Measurements from ENCODE around the gene FAM171A1.

FAM171A1 gene

DNA sequence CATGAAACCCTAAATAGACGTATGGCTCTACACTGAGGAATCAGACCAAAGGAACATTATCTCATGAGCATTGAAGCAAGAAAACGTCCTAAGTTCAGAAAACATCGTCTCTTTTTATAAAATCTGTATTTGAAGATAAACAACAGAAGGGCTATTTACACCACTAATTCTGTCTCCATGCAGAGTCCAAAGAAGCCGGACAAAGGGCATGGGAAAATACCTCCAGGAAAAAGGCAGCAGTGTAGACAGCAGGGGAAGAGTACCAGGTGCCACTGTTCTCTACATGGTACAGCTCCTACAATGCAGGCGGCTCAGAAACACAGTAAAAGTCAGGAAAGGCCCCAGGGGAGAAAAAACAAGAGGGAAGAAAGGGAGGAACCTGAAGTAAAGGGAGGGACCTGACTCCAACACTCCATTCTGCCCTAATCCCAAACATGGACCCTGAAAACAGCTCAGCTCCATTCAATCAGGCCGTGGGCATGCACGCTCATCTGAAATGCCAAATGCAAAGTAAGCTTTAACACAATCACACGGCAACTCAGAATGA, 17.5 kb downstream of the FAM171A1 start:
- no peaks in the 10 kb centered on the region for H3K36me3 ChIP-seq (ENCODE audit: control insufficient read depth in 1 of 2, insufficient read depth in 2 of 2, low read length in 2 of 2)
- no peaks in the 10 kb centered on the region for H3K9me3 ChIP-seq (ENCODE audit: control insufficient read depth in 1 of 2, low read length in 2 of 2)
- H3K4me3 ChIP-seq (ENCODE audit: low read depth in 1 of 2, low read length in 2 of 2): no peak overlapping the region
- H3K27ac ChIP-seq (ENCODE audit: low read length): no peak overlapping the region
- H3K4me1 ChIP-seq (ENCODE audit: control insufficient read depth in 1 of 2, insufficient read depth in 2 of 2, low read length in 2 of 2): no peaks in the 10 kb centered on the region
- no peaks in the 10 kb centered on the region for H3K27me3 ChIP-seq (ENCODE audit: low read depth, low read length)

DNA sequence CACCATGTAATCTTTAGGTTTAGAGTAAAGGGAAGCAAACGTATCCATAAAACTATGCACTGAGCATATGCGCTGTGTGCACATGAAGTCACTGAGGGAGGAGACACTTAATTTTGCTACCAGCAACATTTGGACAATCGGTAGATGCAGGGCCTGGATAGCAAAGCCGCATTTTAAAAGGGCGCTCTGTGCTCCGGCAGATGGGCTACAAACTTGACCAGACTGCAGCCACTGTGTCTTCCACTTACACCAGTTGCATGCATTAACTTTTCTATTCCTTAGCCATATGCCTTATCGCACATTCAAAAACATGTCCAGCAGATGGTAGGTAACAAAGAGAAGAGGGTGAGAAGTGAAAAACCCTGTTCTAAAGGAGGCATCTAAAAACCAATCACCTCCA, 18.3 kb downstream of the FAM171A1 start:
- H3K36me3 ChIP-seq (ENCODE audit: control insufficient read depth in 1 of 2, insufficient read depth in 2 of 2, low read length in 2 of 2): no peaks in the 10 kb centered on the region
- no peak overlapping the region for H3K4me3 ChIP-seq (ENCODE audit: low read depth in 1 of 2, low read length in 2 of 2)
- no peaks in the 10 kb centered on the region for H3K27me3 ChIP-seq (ENCODE audit: low read depth, low read length)
- H3K9me3 ChIP-seq (ENCODE audit: control insufficient read depth in 1 of 2, low read length in 2 of 2): no peaks in the 10 kb centered on the region
- no peak overlapping the region for H3K27ac ChIP-seq (ENCODE audit: low read length)
- no peaks in the 10 kb centered on the region for H3K4me1 ChIP-seq (ENCODE audit: control insufficient read depth in 1 of 2, insufficient read depth in 2 of 2, low read length in 2 of 2)

DNA sequence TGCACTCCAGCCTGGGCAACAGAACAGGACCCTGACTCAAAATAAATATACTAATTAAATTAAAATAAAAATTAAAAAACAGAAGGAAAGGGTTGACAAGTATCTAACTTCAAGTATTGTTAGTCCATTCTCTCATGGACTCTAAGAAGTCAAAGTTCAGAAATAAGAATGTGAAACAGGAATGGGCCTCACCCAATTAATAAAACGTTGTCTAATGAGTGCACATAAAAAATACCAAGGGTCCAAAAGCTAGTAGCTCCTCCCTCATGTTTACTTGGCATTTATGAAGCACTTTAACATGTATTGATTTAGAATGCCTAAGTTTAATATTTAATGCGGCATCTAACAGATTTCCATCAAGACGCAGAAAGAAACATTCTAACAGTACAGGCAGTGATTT, 18.9 kb downstream of the FAM171A1 start:
- Histone ChIP-seq H3K4me1 (ENCODE audit: control insufficient read depth in 1 of 2, insufficient read depth in 2 of 2, low read length in 2 of 2) (no peaks in the 10 kb centered on the region), H3K4me3 (ENCODE audit: low read depth in 1 of 2, low read length in 2 of 2) (no peak overlapping the region), H3K27ac (ENCODE audit: low read length) (no peak overlapping the region), H3K9me3 (ENCODE audit: control insufficient read depth in 1 of 2, low read length in 2 of 2) (no peaks in the 10 kb centered on the region), H3K27me3 (ENCODE audit: low read depth, low read length) (no peaks in the 10 kb centered on the region), H3K36me3 (ENCODE audit: control insufficient read depth in 1 of 2, insufficient read depth in 2 of 2, low read length in 2 of 2) (no peaks in the 10 kb centered on the region)

DNA sequence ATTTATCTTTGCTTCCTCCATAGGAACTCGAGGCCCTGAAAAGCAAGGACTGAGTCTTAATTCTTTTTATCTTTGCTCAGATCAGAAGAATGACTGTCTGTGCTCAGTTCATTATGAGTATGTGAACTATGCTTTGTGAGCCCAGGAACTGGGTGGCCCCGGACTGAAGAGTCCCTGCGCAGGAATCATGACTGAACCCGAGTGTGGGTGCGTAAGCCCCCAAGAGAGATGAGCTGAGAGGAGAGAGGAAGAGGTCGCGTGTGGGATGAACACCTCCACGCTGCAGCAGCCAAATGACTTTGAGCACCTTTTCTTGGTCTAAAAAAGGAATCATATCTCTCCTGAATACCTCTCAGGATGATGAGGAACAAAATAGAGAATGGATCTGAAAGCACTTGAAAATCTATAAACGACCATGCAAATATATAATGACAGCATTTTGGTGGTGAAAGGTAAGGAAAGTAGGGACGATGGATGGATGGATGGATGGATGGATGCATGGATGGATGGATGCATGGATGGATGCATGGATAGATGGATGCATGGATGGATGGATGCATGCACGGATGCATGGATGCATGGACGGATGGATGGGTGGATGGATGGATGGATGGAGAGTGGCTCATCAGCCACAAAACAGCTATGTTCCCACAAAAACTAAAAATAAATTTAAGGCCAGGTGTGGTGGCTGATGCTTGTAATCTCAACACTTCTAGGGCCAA, 19.8 kb downstream of the FAM171A1 start:
- H3K9me3 ChIP-seq (ENCODE audit: control insufficient read depth in 1 of 2, low read length in 2 of 2): no peaks in the 10 kb centered on the region
- H3K4me3 ChIP-seq (ENCODE audit: low read depth in 1 of 2, low read length in 2 of 2): no peak overlapping the region
- no peaks in the 10 kb centered on the region for H3K27me3 ChIP-seq (ENCODE audit: low read depth, low read length)
- no peak overlapping the region for H3K27ac ChIP-seq (ENCODE audit: low read length)
- no peaks in the 10 kb centered on the region for H3K36me3 ChIP-seq (ENCODE audit: control insufficient read depth in 1 of 2, insufficient read depth in 2 of 2, low read length in 2 of 2)
- H3K4me1 ChIP-seq (ENCODE audit: control insufficient read depth in 1 of 2, insufficient read depth in 2 of 2, low read length in 2 of 2): peaks cover 0 to 8% of the 10 kb centered on the region in 2 donors

DNA sequence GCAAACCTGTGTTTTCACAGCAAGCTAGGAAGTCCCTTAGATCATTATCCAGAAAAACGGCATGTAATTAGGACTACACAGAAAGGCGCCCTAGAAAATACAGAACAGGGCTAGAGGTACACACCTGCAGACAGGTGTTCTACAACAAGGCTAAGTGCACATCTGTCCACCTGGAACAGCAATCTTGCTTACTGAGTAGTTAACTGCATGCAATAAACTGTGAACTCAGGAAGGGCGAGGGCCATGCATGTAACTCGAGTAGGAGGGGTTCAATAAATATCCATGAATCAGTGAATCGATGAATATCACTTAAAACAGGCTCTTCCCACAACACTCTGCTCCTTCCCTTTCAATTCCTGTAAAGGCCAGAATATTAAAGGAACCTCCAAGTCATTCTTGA, 22.0 kb downstream of the FAM171A1 start:
- peak overlapping the region; percentile 46 to 51 for H3K4me3 ChIP-seq (ENCODE audit: low read depth in 1 of 2, low read length in 2 of 2)
- H3K36me3 ChIP-seq (ENCODE audit: control insufficient read depth in 1 of 2, insufficient read depth in 2 of 2, low read length in 2 of 2): no peaks in the 10 kb centered on the region
- peaks cover 6 to 9% of the 10 kb centered on the region in 2 donors for H3K4me1 ChIP-seq (ENCODE audit: control insufficient read depth in 1 of 2, insufficient read depth in 2 of 2, low read length in 2 of 2)
- H3K9me3 ChIP-seq (ENCODE audit: control insufficient read depth in 1 of 2, low read length in 2 of 2): no peaks in the 10 kb centered on the region
- peak overlapping the region; percentile 49 for H3K27ac ChIP-seq (ENCODE audit: low read length)
- no peaks in the 10 kb centered on the region for H3K27me3 ChIP-seq (ENCODE audit: low read depth, low read length)

DNA sequence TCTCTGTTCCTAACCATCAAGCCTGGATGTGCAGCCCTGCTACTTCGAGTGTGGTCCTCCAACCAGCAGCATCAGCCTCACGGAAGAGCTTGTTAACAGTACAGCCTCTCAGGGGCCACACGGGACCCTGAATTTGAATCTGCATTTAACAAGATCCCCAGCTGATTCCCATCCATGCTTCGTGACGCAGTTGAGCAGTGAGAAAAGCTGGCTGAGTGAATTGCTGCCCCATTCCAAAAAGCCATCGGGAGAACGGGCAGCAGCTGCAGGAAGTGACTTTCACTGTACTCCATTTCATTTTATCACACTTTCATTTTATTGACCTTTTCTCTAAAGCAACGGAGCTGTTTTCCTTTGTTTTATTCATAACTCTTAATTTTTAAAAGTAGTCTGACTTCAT, 22.5 kb downstream of the FAM171A1 start:
- no peaks in the 10 kb centered on the region for H3K36me3 ChIP-seq (ENCODE audit: control insufficient read depth in 1 of 2, insufficient read depth in 2 of 2, low read length in 2 of 2)
- peak overlapping the region; percentile 42 for H3K27ac ChIP-seq (ENCODE audit: low read length)
- H3K9me3 ChIP-seq (ENCODE audit: control insufficient read depth in 1 of 2, low read length in 2 of 2): no peaks in the 10 kb centered on the region
- peaks cover 6 to 9% of the 10 kb centered on the region in 2 donors for H3K4me1 ChIP-seq (ENCODE audit: control insufficient read depth in 1 of 2, insufficient read depth in 2 of 2, low read length in 2 of 2)
- H3K4me3 ChIP-seq (ENCODE audit: low read depth in 1 of 2, low read length in 2 of 2): peak overlapping the region; percentile 46 to 51
- no peaks in the 10 kb centered on the region for H3K27me3 ChIP-seq (ENCODE audit: low read depth, low read length)

DNA sequence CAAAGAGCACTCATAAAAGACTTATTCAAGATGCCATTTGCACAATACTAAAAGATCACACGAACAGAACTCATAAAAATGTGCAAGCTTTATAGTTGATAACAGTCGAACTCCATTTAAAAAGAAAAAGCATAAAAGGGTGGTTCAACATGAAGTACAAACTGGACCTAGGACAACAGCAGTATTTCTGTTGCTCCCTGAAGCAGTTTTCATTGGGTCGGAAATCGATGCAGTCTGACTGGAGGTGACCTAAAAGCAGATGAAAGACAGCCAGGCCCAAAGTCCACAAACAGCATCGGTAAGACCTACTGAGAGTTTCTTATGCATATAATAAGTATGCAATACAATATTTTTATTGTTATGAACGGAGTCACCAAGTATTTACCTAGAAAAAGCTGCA, 23.9 kb downstream of the FAM171A1 start:
- peak overlapping the region; percentile 31 for H3K27ac ChIP-seq (ENCODE audit: low read length)
- no peak overlapping the region for H3K4me3 ChIP-seq (ENCODE audit: low read depth in 1 of 2, low read length in 2 of 2)
- no peaks in the 10 kb centered on the region for H3K9me3 ChIP-seq (ENCODE audit: control insufficient read depth in 1 of 2, low read length in 2 of 2)
- H3K27me3 ChIP-seq (ENCODE audit: low read depth, low read length): no peaks in the 10 kb centered on the region
- no peaks in the 10 kb centered on the region for H3K36me3 ChIP-seq (ENCODE audit: control insufficient read depth in 1 of 2, insufficient read depth in 2 of 2, low read length in 2 of 2)
- H3K4me1 ChIP-seq (ENCODE audit: control insufficient read depth in 1 of 2, insufficient read depth in 2 of 2, low read length in 2 of 2): peaks cover 6 to 9% of the 10 kb centered on the region in 2 donors

DNA sequence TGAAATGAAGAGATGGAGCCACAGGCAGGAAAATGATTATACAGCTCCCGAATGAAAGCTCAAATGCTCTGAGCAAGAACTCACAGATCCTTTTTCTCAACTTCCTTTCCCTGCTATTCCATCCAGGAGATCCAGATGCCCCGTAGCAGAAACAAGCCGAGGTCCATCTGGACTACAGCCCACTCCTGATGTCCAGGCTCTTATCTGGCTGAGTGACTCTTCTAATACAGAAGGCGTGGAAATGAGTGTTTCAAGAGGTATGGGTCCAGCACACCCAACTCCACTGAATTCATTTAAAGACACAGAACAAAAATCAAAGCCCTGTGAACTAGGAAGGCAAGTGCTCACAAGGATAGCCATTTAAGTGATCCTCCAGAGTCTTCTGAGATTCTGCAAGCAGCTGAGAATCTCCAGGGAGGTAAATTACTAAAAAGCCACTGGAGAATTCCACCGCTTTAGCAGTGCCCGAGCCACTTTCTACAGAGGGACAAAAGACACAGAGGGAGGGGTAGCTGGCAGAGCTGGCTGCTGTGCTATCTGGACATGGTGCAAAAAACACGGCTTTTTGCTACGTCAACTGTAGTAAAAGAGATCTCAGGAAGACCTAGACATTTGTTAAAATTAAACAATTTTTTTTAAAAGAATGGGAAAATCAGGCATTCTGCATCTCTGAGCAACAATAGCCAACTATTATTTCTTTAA, 24.5 kb downstream of the FAM171A1 start:
- Histone ChIP-seq H3K4me3 (ENCODE audit: low read depth in 1 of 2, low read length in 2 of 2) (no peak overlapping the region), H3K4me1 (ENCODE audit: control insufficient read depth in 1 of 2, insufficient read depth in 2 of 2, low read length in 2 of 2) (peaks cover 6 to 9% of the 10 kb centered on the region in 2 donors), H3K27ac (ENCODE audit: low read length) (peak overlapping the region; percentile 31), H3K9me3 (ENCODE audit: control insufficient read depth in 1 of 2, low read length in 2 of 2) (no peaks in the 10 kb centered on the region), H3K36me3 (ENCODE audit: control insufficient read depth in 1 of 2, insufficient read depth in 2 of 2, low read length in 2 of 2) (no peaks in the 10 kb centered on the region), H3K27me3 (ENCODE audit: low read depth, low read length) (no peaks in the 10 kb centered on the region)

DNA sequence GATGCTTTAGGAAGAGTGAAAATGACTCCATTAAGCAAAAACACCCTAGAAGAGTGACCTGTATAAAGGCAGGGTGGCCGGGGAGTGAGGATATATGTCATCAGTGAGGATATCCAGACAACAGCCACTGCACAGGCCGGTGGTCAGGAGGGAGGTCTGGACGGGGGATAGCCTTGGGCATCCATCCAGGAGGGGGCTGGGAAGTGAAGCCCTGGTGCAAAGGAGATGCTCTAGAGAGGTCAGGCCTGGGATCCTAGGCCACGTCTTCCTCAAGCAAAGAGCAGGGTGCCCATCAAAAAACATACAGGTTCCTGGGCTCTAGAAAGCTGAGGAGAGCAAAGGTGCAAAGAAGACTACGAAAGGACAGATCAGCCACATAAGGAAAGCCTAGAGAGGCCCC, 25.6 kb downstream of the FAM171A1 start:
- Histone ChIP-seq H3K9me3 (ENCODE audit: control insufficient read depth in 1 of 2, low read length in 2 of 2) (no peaks in the 10 kb centered on the region), H3K36me3 (ENCODE audit: control insufficient read depth in 1 of 2, insufficient read depth in 2 of 2, low read length in 2 of 2) (no peaks in the 10 kb centered on the region), H3K4me1 (ENCODE audit: control insufficient read depth in 1 of 2, insufficient read depth in 2 of 2, low read length in 2 of 2) (peaks cover 6 to 9% of the 10 kb centered on the region in 2 donors), H3K4me3 (ENCODE audit: low read depth in 1 of 2, low read length in 2 of 2) (no peak overlapping the region), H3K27me3 (ENCODE audit: low read depth, low read length) (no peaks in the 10 kb centered on the region), H3K27ac (ENCODE audit: low read length) (no peak overlapping the region)

DNA sequence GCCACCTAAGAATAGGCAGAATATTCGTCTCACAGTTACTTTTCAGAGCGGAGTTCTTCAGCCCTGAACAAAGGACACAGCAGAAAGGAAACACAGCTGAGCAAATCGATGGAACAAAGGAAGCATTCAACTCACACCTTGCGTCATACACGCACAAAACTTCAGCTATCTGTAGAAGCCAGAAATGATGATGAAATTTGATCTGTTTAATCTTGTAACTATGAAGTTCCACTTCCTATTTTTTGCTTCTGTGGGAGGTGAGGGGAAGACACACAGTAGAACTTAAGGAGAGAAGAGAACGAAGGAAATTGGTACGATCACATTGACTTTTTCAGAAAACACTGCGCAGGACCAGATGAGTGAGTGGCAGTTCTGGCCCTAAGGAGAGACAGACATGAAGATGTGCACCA, 26.2 kb downstream of the FAM171A1 start:
- no peaks in the 10 kb centered on the region for H3K27me3 ChIP-seq (ENCODE audit: low read depth, low read length)
- H3K27ac ChIP-seq (ENCODE audit: low read length): no peak overlapping the region
- H3K4me3 ChIP-seq (ENCODE audit: low read depth in 1 of 2, low read length in 2 of 2): no peak overlapping the region
- H3K36me3 ChIP-seq (ENCODE audit: control insufficient read depth in 1 of 2, insufficient read depth in 2 of 2, low read length in 2 of 2): no peaks in the 10 kb centered on the region
- H3K4me1 ChIP-seq (ENCODE audit: control insufficient read depth in 1 of 2, insufficient read depth in 2 of 2, low read length in 2 of 2): peaks cover 6 to 9% of the 10 kb centered on the region in 2 donors
- H3K9me3 ChIP-seq (ENCODE audit: control insufficient read depth in 1 of 2, low read length in 2 of 2): no peaks in the 10 kb centered on the region

DNA sequence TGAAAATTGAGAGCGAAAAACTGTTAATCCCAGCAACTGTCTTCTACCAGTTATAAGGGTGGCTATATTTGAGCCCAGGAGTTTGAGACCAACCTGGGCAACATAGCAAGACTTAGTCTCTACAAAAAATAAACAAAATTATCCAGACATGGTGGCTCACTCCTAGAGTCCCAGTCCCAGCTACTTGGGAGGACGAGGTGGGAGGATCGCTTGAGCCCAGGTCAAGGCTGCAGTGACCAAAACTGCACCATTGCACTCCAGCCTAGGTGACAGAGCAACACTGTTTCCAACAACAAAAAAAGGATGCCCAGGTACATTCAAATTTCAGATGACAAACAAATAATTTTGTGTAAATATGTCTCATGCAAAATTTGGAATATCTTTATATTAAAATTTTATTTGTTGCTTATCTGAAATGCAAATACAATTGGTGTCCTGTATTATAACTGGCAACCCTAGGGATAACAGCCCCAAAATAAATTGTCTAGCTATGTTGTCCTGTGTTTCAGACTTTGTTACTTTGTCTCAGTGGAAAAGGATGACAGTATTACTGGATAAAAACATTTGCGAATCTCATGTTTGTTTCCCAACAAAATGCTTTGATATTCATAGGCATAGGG, 26.7 kb downstream of the FAM171A1 start:
- Histone ChIP-seq H3K9me3 (ENCODE audit: control insufficient read depth in 1 of 2, low read length in 2 of 2) (no peaks in the 10 kb centered on the region), H3K27me3 (ENCODE audit: low read depth, low read length) (no peaks in the 10 kb centered on the region), H3K4me1 (ENCODE audit: control insufficient read depth in 1 of 2, insufficient read depth in 2 of 2, low read length in 2 of 2) (peaks cover 6 to 9% of the 10 kb centered on the region in 2 donors), H3K36me3 (ENCODE audit: control insufficient read depth in 1 of 2, insufficient read depth in 2 of 2, low read length in 2 of 2) (no peaks in the 10 kb centered on the region), H3K27ac (ENCODE audit: low read length) (no peak overlapping the region), H3K4me3 (ENCODE audit: low read depth in 1 of 2, low read length in 2 of 2) (no peak overlapping the region)

Data from muscle layer of duodenum (tissue), 2 donors.